Bronchial epithelial cell (primary cell): ENCODE results near the gene ANGPTL2. TPM values are rescaled to one million over a fixed set of nuclear protein-coding genes. Genes with fewer than 3 reads are reported as not detected.
A peak's percentile ranks its signal among the peaks of the same experiment; 100 is the strongest.

Experiments
- DNase-seq: peaks from one replicate; pipeline ENCODE4 v3.0.0-alpha.2; 2010; ENCODE audit warnings: low read depth
- FAIRE-seq: peaks from 2 replicates; lab custom pipeline; 2011; peaks lifted over from hg19 to GRCh38; lab: Jason Lieb, UNC
- H3K27me3 ChIP-seq: 2 replicates; pipeline ENCODE4 v1.5.1; 2011; ENCODE audit warnings: low read length; ENCODE audit not compliant: control insufficient read depth, insufficient read depth
- H3K36me3 ChIP-seq: 2 replicates; pipeline ENCODE4 v1.5.1; 2011; ENCODE audit warnings: low read length; ENCODE audit not compliant: control insufficient read depth, insufficient read depth
- H3K4me3 ChIP-seq: 2 replicates; pipeline ENCODE4 v1.5.1; 2011; ENCODE audit warnings: mild to moderate bottlenecking, low read depth, low read length, control low read depth
- total RNA-seq: library from RNA; depleted of rRNA; stranded (reverse); fragments of >200 nt; gene quantifications from 2 replicates; pipeline ENCODE4 v1.2.1, GENCODE V29; 2014
- TF ChIP-seq, protein P1 (sequence below): IDR thresholded peaks from 2 replicates; pipeline ENCODE4 v1.5.1; 2011; ENCODE audit warnings: mild to moderate bottlenecking, moderate library complexity, low read length, control low read depth, inconsistent platforms; ENCODE audit not compliant: insufficient read depth, severe bottlenecking

The ANGPTL2 gene
- total RNA-seq, 1 donor from 2014 or later = 0.79 TPM

DNA sequence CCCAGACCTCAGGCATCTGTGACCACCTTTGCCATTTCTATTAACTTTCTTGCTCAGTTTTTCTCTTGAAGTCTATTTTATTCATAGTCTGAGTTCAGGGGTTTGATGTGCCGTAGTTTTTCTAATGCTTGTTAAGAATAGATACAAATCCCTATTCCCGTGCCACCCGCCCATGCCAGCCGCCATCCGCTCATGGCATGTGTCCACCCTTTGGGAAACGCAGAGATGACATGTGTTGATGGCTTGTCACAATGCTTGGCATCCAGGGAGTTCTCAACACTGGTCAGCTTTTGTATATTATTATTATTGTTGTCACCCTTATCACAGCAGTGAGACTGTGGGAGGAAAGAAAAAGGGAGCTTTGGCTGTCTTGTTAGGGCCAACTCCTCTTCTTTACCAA is 17.3 kb upstream of the ANGPTL2 start:
- no peak for DNase-seq
- TF ChIP-seq, protein P1, sequence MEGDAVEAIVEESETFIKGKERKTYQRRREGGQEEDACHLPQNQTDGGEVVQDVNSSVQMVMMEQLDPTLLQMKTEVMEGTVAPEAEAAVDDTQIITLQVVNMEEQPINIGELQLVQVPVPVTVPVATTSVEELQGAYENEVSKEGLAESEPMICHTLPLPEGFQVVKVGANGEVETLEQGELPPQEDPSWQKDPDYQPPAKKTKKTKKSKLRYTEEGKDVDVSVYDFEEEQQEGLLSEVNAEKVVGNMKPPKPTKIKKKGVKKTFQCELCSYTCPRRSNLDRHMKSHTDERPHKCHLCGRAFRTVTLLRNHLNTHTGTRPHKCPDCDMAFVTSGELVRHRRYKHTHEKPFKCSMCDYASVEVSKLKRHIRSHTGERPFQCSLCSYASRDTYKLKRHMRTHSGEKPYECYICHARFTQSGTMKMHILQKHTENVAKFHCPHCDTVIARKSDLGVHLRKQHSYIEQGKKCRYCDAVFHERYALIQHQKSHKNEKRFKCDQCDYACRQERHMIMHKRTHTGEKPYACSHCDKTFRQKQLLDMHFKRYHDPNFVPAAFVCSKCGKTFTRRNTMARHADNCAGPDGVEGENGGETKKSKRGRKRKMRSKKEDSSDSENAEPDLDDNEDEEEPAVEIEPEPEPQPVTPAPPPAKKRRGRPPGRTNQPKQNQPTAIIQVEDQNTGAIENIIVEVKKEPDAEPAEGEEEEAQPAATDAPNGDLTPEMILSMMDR = no peak
- Histone ChIP-seq H3K4me3 (no peak overlapping the region), H3K36me3 (no peaks in the 10 kb centered on the region), H3K27me3 (peaks cover 12% of the 10 kb centered on the region)
- no peak for FAIRE-seq

DNA sequence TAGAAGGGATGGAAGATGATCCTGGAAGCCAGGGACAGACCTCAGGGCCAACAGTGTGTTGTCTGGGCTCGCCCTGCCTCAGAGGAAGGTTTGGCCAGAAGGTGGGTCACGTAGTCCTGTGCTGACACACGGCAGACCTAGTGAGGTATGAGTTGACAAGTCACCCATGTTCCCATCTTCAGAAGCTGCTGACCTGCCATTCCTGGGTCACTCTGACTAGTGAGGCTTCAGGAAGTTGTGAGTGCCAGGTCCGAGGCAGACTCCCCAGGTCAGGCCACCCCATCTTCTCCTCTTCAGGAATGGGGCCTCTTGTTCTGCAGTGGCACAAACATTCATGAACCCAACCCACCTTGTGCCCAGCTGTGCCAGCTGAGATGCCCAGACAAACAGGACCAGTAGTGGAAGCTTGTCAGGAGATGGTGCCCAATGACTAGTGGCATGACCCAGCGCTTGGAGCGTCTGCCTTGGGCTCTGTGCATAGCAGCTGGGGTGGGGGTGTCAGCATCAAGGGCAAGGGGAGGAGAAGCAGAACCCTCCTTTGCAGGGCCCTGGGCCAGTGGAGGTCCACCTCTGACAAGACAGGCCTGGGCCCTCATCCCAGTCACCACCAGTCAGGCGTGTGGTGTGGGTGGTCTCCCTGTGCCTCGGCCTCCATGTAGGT is 16.8 kb upstream of the ANGPTL2 start:
- DNase-seq = no peak
- Histone ChIP-seq H3K27me3 (peaks cover 13% of the 10 kb centered on the region), H3K36me3 (no peaks in the 10 kb centered on the region), H3K4me3 (no peak overlapping the region)
- no peak for FAIRE-seq
- TF ChIP-seq, protein P1 = no peak

DNA sequence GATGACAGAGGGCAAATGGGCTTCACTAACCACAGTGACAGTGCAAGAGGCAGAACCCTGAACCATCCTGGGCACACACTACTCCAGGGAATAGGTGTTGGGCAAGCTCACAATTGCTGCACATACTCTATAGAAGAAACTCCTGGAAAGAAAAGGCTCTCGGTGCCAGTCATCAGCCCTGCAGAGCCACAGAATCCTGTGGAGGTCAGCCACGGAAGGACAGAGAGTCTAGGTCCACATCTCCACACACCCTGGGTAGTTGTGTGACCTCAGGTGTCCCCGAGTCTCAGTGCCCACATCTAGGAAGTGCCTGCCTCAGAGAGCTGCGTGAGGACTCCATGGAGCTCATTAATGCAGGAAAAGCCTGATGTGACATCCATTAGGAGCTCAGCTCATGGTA is 16.0 kb upstream of the ANGPTL2 start:
- DNase-seq (no peak), FAIRE-seq (no peak)
- Histone ChIP-seq H3K4me3 (no peak overlapping the region), H3K27me3 (peaks cover 11% of the 10 kb centered on the region), H3K36me3 (no peaks in the 10 kb centered on the region)
- TF ChIP-seq, protein P1 = no peak

DNA sequence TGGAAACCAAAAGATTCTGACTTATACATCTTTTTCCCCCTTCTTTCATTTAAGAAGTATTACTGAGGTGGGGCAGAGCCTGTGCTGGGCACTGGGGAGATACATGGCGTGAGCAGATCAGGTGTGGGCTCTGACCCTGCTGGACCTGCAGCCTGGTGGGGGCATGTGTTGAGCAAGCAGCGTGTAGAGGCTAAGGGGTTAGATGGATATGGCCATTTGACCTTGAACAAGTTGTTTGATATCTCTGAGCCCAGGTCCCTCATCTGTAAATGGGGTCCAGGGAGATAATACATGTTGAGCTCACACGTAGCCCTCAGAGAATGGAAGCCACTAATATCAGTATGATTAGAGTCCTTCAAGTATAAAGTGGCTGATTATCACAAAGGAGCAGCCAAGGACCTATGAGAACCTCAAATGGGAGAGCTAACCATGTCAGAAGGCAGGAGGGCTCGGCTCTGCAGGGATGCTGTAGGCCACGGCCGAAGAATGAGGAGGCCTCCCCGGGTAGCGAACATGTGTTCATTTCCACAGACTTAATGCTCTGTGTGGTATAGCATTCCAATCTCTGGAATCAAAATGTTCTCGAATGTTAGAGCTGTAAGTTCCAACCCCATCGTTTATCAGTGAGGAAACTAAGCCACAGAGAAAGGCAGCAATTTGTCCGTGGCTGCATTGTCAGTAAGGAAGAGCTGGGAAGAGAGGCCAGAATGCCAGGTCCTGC is 15.4 kb upstream of the ANGPTL2 start:
- Histone ChIP-seq H3K36me3 (no peaks in the 10 kb centered on the region), H3K4me3 (no peak overlapping the region), H3K27me3 (peaks cover 11% of the 10 kb centered on the region)
- DNase-seq = no peak
- no peak for FAIRE-seq
- TF ChIP-seq, protein P1 = no peak

DNA sequence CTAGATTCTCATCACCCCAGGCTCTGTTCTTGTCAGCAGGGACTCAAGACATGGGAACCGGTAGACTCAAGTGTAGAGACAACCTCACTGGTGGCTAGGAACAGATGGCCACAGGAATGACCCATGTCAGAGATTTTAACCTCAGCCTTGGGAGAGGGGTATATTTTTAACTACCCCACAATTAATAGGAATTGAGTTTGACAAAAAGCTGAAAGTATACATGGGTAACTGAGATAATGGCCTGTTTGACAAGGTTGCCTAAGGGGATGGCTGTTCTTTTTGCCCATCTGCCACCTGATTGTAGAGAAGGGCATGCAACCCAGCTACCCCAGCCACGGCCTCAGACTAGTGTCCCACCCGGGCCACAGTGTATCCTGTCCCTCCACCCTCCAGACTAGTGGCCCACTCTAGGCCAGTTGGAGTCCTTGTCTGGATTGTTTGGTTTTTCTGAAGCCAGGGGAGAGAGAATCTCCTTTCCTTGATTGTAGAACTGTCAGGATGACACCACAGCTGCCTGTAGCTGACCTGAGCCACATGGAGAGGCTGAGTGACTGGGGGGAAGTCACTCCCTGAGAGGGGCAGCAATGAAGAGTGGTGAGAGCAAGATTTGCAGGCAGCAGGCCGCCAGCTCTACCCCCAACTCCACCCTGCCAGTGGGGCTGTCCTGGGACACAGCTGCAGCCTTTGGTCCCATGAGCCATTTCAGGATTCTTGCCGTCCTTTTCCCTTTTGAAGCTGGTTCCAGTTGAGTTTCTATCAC is 14.6 kb upstream of the ANGPTL2 start:
- TF ChIP-seq, protein P1 = no peak
- Histone ChIP-seq H3K36me3 (no peaks in the 10 kb centered on the region), H3K27me3 (peaks cover 8% of the 10 kb centered on the region), H3K4me3 (no peak overlapping the region)
- FAIRE-seq = peak; percentile 36
- no peak for DNase-seq
